Right atrium auricular region (tissue), 2 donors: ENCODE measurements around the gene PRKD2. TPM values are rescaled to one million over a fixed set of nuclear protein-coding genes. Genes with fewer than 3 reads are reported as not detected.
"Not testable (repeated sequence)": the region's sequence is repeated elsewhere in the genome, so short reads cannot be mapped to it uniquely, and the experiment has no call there.

ENCODE experiments used
- DNase-seq: peaks from one replicate; pipeline ENCODE4 v3.0.0-alpha.2; 2019; ENCODE audit warnings: low spot score
- H3K27ac ChIP-seq, 2 donors: fragments of 200-600 bp; sonication (generic); 1 replicate in 1 of 2; 2 replicates in 1 of 2; pipeline ENCODE4 v1.5.1; 2016 to 2019
- H3K27me3 ChIP-seq, 2 donors: fragments of 200-600 bp; sonication (generic); one replicate each; pipeline versions ENCODE4 v1.5.1 to v1.6.0; 2017 to 2019
- H3K36me3 ChIP-seq: fragments of 200-600 bp; sonication (generic); one replicate; pipeline ENCODE4 v1.5.1; 2016
- H3K4me1 ChIP-seq, 2 donors: fragments of 200-600 bp; sonication (generic); one replicate each; pipeline versions ENCODE4 v1.5.1 to v1.6.0; 2017 to 2019
- H3K4me3 ChIP-seq, 2 donors: fragments of 200-600 bp; sonication (generic); 1 replicate in 1 of 2; 2 replicates in 1 of 2; pipeline ENCODE4 v1.5.1; 2017 to 2019; ENCODE audit warnings: mild to moderate bottlenecking in 1 of 2, moderate library complexity in 1 of 2
- H3K9me3 ChIP-seq, 2 donors: fragments of 200-600 bp; sonication (generic); one replicate each; pipeline ENCODE4 v1.5.1; 2019
- CTCF ChIP-seq, 2 donors: fragments of 200-600 bp; sonication (generic); IDR thresholded peaks; one replicate each; pipeline ENCODE4 v1.5.1; 2019; ENCODE audit warnings: antibody characterized with exemption in 2 of 2
- total RNA-seq, 2 donors: library from RNA; depleted of rRNA; stranded (reverse); fragments of >200 nt; gene quantifications; one replicate each; pipeline ENCODE4 v1.1.0, GENCODE V29; 2016

PRKD2 gene
- 10 to 100 TPM in 1 of 2 donors, 1 to 10 TPM in 1; 8.6 to 19.2 TPM for total RNA-seq

- peak within 1 kb of the TSS; percentile 84 to 90 for H3K27ac ChIP-seq
- peak; percentile 92 for DNase-seq
- H3K4me3 ChIP-seq: peak within 1 kb of the TSS; percentile 81 to 87
- peaks cover 0 to 34% of the 10 kb centered on the region in 2 donors for H3K4me1 ChIP-seq
- H3K27me3 ChIP-seq: no peaks in the 10 kb centered on the region
- no peaks in the 10 kb centered on the region for H3K9me3 ChIP-seq
- H3K36me3 ChIP-seq: peaks cover 22% of the 10 kb centered on the region
- TF ChIP-seq CTCF (IDR thresholded peaks at IDR 0.05): no peak
These were observed at the start of gene PRKD2 for GRCh38 chr19:46717034-46717715. PRKD2 (minus strand) TSS chr19:46717114; CDS start chr19:46716370, 744 bp downstream.

- Histone ChIP-seq H3K27me3 (no peaks in the 10 kb centered on the region), H3K36me3 (no peaks in the 10 kb centered on the region), H3K4me3 (no peak overlapping the region), H3K9me3 (no peaks in the 10 kb centered on the region), H3K4me1 (peaks cover 0 to 14% of the 10 kb centered on the region in 2 donors), H3K27ac (no peak overlapping the region)
- DNase-seq: no peak
- TF ChIP-seq CTCF (IDR thresholded peaks at IDR 0.05): no peak
These were observed 47.9 kb upstream of the PRKD2 start for GRCh38 chr19:46764817-46765291.

GRCh38 chr19:46762245-46762890 is 45.5 kb upstream of the PRKD2 start:
- no peaks in the 10 kb centered on the region for H3K36me3 ChIP-seq
- no peaks in the 10 kb centered on the region for H3K27me3 ChIP-seq
- no peak overlapping the region for H3K4me3 ChIP-seq
- no peak overlapping the region for H3K27ac ChIP-seq
- TF ChIP-seq CTCF (IDR thresholded peaks at IDR 0.05): no peak
- H3K9me3 ChIP-seq: no peaks in the 10 kb centered on the region
- H3K4me1 ChIP-seq: peaks cover 0 to 20% of the 10 kb centered on the region in 2 donors
- DNase-seq: no peak

- no peak for DNase-seq
- TF ChIP-seq CTCF (IDR thresholded peaks at IDR 0.05): no peak
- Histone ChIP-seq H3K4me1 (peaks cover 0 to 20% of the 10 kb centered on the region in 2 donors), H3K9me3 (no peaks in the 10 kb centered on the region), H3K27ac (no peak overlapping the region), H3K27me3 (no peaks in the 10 kb centered on the region), H3K36me3 (no peaks in the 10 kb centered on the region), H3K4me3 (no peak overlapping the region)
These were observed 44.5 kb upstream of the PRKD2 start for GRCh38 chr19:46761418-46761831.

GRCh38 chr19:46760897-46761296 is 44.0 kb upstream of the PRKD2 start:
- H3K27me3 ChIP-seq, H3K4me3 ChIP-seq, H3K27ac ChIP-seq, H3K9me3 ChIP-seq, DNase-seq, H3K36me3 ChIP-seq: not testable (repeated sequence)
- H3K4me1 ChIP-seq: peaks cover 0 to 20% of the 10 kb centered on the region in 2 donors

GRCh38 chr19:46760363-46760762 is 43.4 kb upstream of the PRKD2 start:
- TF ChIP-seq CTCF (IDR thresholded peaks at IDR 0.05): no peak
- H3K9me3 ChIP-seq: no peaks in the 10 kb centered on the region
- H3K36me3 ChIP-seq: peaks cover 5% of the 10 kb centered on the region
- H3K27ac ChIP-seq: no peak overlapping the region
- peaks cover 0 to 23% of the 10 kb centered on the region in 2 donors for H3K4me1 ChIP-seq
- H3K27me3 ChIP-seq: no peaks in the 10 kb centered on the region
- no peak for DNase-seq
- H3K4me3 ChIP-seq: no peak overlapping the region
